Kidney (tissue), 14 donors: ENCODE measurements around the gene PPP2R5B. TPM values are rescaled to one million over a fixed set of nuclear protein-coding genes. Genes with fewer than 3 reads are reported as not detected.

Experiments
- DNase-seq, 5 donors: peaks; one replicate each; pipeline ENCODE4 v3.0.0-alpha.2; 2013 to 2020
- FAIRE-seq: peaks from 2 replicates; lab custom pipeline; 2012; peaks lifted over from hg19 to GRCh38; lab: Jason Lieb, UNC
- H3K27ac ChIP-seq, 2 donors: one replicate each; pipeline ENCODE4 v1.7.0; 2013; ENCODE audit warnings: low read depth in 2 of 2, low read length in 2 of 2, inconsistent platforms in 1 of 2
- H3K27me3 ChIP-seq: one replicate; pipeline ENCODE4 v1.7.1; 2013; ENCODE audit warnings: low read length, inconsistent platforms; ENCODE audit not compliant: control insufficient read depth, insufficient read depth
- H3K36me3 ChIP-seq, 3 donors: one replicate each; pipeline versions ENCODE4 v1.7.0 to v1.7.1; 2013; ENCODE audit warnings: low read length in 3 of 3, control low read depth in 1 of 3, inconsistent platforms in 1 of 3; ENCODE audit not compliant: insufficient read depth in 3 of 3, control insufficient read depth in 2 of 3
- H3K4me1 ChIP-seq, 3 donors: one replicate each; pipeline versions ENCODE4 v1.7.0 to v1.7.1; 2013; ENCODE audit warnings: low read length in 3 of 3, inconsistent platforms in 1 of 3, low read depth in 1 of 3; ENCODE audit not compliant: control insufficient read depth in 2 of 3, insufficient read depth in 2 of 3
- H3K4me3 ChIP-seq, 3 donors: one replicate each; pipeline versions ENCODE4 v1.7.0 to v1.8.1; 2013; ENCODE audit warnings: low read length in 3 of 3, control low read depth in 1 of 3, inconsistent platforms in 1 of 3
- H3K9ac ChIP-seq, 3 donors: one replicate each; pipeline versions ENCODE4 v1.7.0 to v1.7.1; 2013; ENCODE audit warnings: low read length in 3 of 3, control low read depth in 1 of 3, inconsistent platforms in 1 of 3
- H3K9me3 ChIP-seq, 3 donors: one replicate each; pipeline versions ENCODE4 v1.7.0 to v1.7.1; 2013; ENCODE audit warnings: low read length in 3 of 3, control low read depth in 1 of 3, inconsistent platforms in 1 of 3; ENCODE audit not compliant: control insufficient read depth in 2 of 3, insufficient read depth in 1 of 3
- CTCF ChIP-seq: IDR thresholded peaks from 3 replicates; pipeline ENCODE4 v1.5.1; 2012; ENCODE audit warnings: mild to moderate bottlenecking, moderate library complexity, borderline replicate concordance; ENCODE audit not compliant: insufficient read depth; ENCODE audit errors: extremely low read depth
- intact Hi-C: fragments of 100-400 bp; cut with DNase I; formaldehyde crosslinking; loops from one replicate; pipeline ENCODE4 v1.11.1; 2022
- polyA plus RNA-seq: library from polyadenylated mRNA; stranded (reverse); fragments of 350-450 nt; fragmentation: Illumina TruSeq; extraction: RNeasy Lipid Tissue Mini Kit (QIAGEN cat#74804); gene quantifications from one replicate; pipeline ENCODE4 v1.2.3, GENCODE V29; 2014; ENCODE audit warnings: low read depth, low replicate concordance; ENCODE audit not compliant: insufficient read depth
- total RNA-seq: library from RNA; stranded (reverse); fragmentation: NEBNext Ultra II Directional; extraction: Animal tissue kit (Norgen Biotek cat#: 25700); gene quantifications from one replicate; pipeline ENCODE4 v1.2.1, GENCODE V29; 2021
- donor health status: control.
- donor health status: control.
- donor health status: control.
- donor health status: control.
- donor health status: control.
- donor health status: DM: yes; HTN: yes; CAD: no.
- donor health status: Normal renal cell carcinoma (clear cell type).

PPP2R5B gene
- total and polyA plus RNA-seq, 2 donors from 2014 or later = 16.8 to 21.2 TPM

- no peak for TF ChIP-seq CTCF
- no peak overlapping the region for H3K4me3 ChIP-seq
- H3K27ac ChIP-seq = no peak overlapping the region
- no peak overlapping the region for H3K9ac ChIP-seq
- H3K9me3 ChIP-seq = no peaks in the 10 kb centered on the region
- DNase-seq (no peak), FAIRE-seq (no peak)
- H3K27me3 ChIP-seq = no peaks in the 10 kb centered on the region
- no peaks in the 10 kb centered on the region for H3K36me3 ChIP-seq
- intact Hi-C loops = no loop called here
- H3K4me1 ChIP-seq = peaks cover 0 to 18% (median 0%) of the 10 kb centered on the region in 3 donors
Observed at GRCh38 chr11:64883575-64883974, 40.9 kb upstream of the PPP2R5B start.

- FAIRE-seq (no peak), DNase-seq (peak in 1 of 5 donors; percentile 59)
- no peaks in the 10 kb centered on the region for H3K36me3 ChIP-seq
- no peak overlapping the region for H3K9ac ChIP-seq
- no peaks in the 10 kb centered on the region for H3K9me3 ChIP-seq
- no peaks in the 10 kb centered on the region for H3K27me3 ChIP-seq
- no peak for TF ChIP-seq CTCF
- H3K4me1 ChIP-seq = peaks cover 0 to 20% (median 0%) of the 10 kb centered on the region in 3 donors
- no peak overlapping the region for H3K27ac ChIP-seq
- H3K4me3 ChIP-seq = no peak overlapping the region
- intact Hi-C loops = no loop called here
Observed at GRCh38 chr11:64884019-64884418, 40.5 kb upstream of the PPP2R5B start.

GRCh38 chr11:64885367-64886286 is 38.9 kb upstream of the PPP2R5B start:
- Histone ChIP-seq H3K9me3 (no peaks in the 10 kb centered on the region), H3K27ac (no peak overlapping the region), H3K4me3 (no peak overlapping the region), H3K36me3 (no peaks in the 10 kb centered on the region), H3K27me3 (no peaks in the 10 kb centered on the region), H3K9ac (no peak overlapping the region), H3K4me1 (peaks cover 0 to 16% (median 0%) of the 10 kb centered on the region in 3 donors)
- DNase-seq (no peak), FAIRE-seq (no peak)
- TF ChIP-seq CTCF = no peak
- intact Hi-C loops = no loop called here
